ENCODE data around the gene MSI2. TPM values are rescaled to one million over a fixed set of nuclear protein-coding genes. Genes with fewer than 3 reads are reported as not detected.
A peak's percentile ranks its signal among the peaks of the same experiment; 100 is the strongest.

The MSI2 gene
- total and polyA plus RNA-seq, 2 experiments from 2014 or later: 18.9 to 41.8 TPM

- Mint-ChIP-seq H3K4me1 (peaks cover 67% of the 10 kb centered on the region), H3K36me3 (ENCODE audit: low read depth) (no peaks in the 10 kb centered on the region; the same call in 2 of the 3 replicates), H3K27me3 (ENCODE audit: insufficient read depth, low read depth, poor library complexity) (peaks cover 10% of the 10 kb centered on the region), H3K9me3 (no peaks in the 10 kb centered on the region; the same call in 1 of the 3 replicates), H3K4me3 (peak overlapping the region; percentile 58), H3K27ac (peak overlapping the region; percentile 68; the same call in 1 of the 2 replicates)
- H3K4me3 ChIP-seq: peak overlapping the region; percentile 42; the same call in 1 of the 2 replicates
- H3K27me3 ChIP-seq (ENCODE audit: insufficient read depth): no peaks in the 10 kb centered on the region
- no peaks in the 10 kb centered on the region; the same call in 1 of the 2 replicates for H3K79me2 ChIP-seq (replicated peaks; ENCODE audit: insufficient read depth)
- DNase-seq (ENCODE audit: low spot score) (no peak), ATAC-seq (no peak)
- no peak overlapping the region for H2AFZ ChIP-seq
- H3K4me1 ChIP-seq (ENCODE audit: insufficient read depth): peaks cover 35% of the 10 kb centered on the region
- no peak overlapping the region for H3K27ac ChIP-seq (ENCODE audit: low read depth)
- no peaks in the 10 kb centered on the region; the same call in 1 of the 2 replicates for H3F3A ChIP-seq (replicated peaks; ENCODE audit: low read depth)
- H4K20me1 ChIP-seq (replicated peaks; ENCODE audit: insufficient read depth): no peaks in the 10 kb centered on the region
- peak overlapping the region; percentile 66 for H3K4me2 ChIP-seq
- H3K9me2 ChIP-seq (ENCODE audit: insufficient read depth): no peaks in the 10 kb centered on the region
- H3K36me3 ChIP-seq (ENCODE audit: insufficient read depth): no peaks in the 10 kb centered on the region
- TF ChIP-seq ZNF114 (CRISPR knock-in tag; IDR thresholded peaks at IDR 0.05) (no peak), EZH2phosphoT487 (IDR thresholded peaks at IDR 0.05; ENCODE audit: unreplicated experiment) (no peak), REST (IDR thresholded peaks at IDR 0.05; ENCODE audit: unreplicated experiment) (no peak), CTCF (conservative IDR thresholded peaks at IDR 0.05; ENCODE audit: low read depth in 2 of 2) (no peak), ZNF331 (CRISPR knock-in tag; IDR thresholded peaks at IDR 0.05; ENCODE audit: low read depth) (no peak), POLR2AphosphoS5 (IDR thresholded peaks at IDR 0.05; ENCODE audit: low read depth) (no peak)
- TF ChIP-seq, protein P1, sequence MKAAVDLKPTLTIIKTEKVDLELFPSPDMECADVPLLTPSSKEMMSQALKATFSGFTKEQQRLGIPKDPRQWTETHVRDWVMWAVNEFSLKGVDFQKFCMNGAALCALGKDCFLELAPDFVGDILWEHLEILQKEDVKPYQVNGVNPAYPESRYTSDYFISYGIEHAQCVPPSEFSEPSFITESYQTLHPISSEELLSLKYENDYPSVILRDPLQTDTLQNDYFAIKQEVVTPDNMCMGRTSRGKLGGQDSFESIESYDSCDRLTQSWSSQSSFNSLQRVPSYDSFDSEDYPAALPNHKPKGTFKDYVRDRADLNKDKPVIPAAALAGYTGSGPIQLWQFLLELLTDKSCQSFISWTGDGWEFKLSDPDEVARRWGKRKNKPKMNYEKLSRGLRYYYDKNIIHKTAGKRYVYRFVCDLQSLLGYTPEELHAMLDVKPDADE (IDR thresholded peaks at IDR 0.05): no peak
Observed at GRCh38 chr17:57466521-57466920, 210.2 kb downstream of the MSI2 start.

DNA sequence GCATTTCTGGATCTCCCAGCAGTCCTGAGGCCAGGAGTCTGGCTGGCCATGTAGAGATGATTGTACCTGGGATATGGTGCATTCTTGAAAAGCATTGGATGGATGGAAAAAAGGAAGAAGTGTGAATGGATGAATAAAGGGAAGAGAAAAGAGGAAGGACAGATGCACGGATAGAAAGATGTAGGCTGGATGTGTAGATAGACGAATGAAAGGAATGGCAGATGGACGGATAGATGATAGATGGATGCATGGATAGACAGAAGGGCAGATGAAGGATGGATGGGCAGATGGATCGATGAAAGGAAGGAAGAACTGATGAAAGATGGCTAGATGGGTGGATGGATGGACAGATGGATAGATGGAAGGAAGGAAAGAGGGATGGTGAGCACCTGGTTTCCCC, 210.9 kb downstream of the MSI2 start:
- ATAC-seq: no peak
- DNase-seq (ENCODE audit: low spot score): no peak
- Histone ChIP-seq H3K27me3 (ENCODE audit: insufficient read depth) (no peaks in the 10 kb centered on the region), H2AFZ (no peak overlapping the region), H3K9me2 (ENCODE audit: insufficient read depth) (no peaks in the 10 kb centered on the region), H3K27ac (ENCODE audit: low read depth) (no peak overlapping the region), H3K4me3 (no peak overlapping the region), H3K36me3 (ENCODE audit: insufficient read depth) (no peaks in the 10 kb centered on the region), H4K20me1 (replicated peaks; ENCODE audit: insufficient read depth) (no peaks in the 10 kb centered on the region), H3K4me1 (ENCODE audit: insufficient read depth) (peaks cover 42% of the 10 kb centered on the region), H3K79me2 (replicated peaks; ENCODE audit: insufficient read depth) (no peaks in the 10 kb centered on the region; the same call in 1 of the 2 replicates), H3F3A (replicated peaks; ENCODE audit: low read depth) (no peaks in the 10 kb centered on the region; the same call in 1 of the 2 replicates), H3K4me2 (0 out of 2 replicates have a peak overlapping the region, but pooled peaks have one; percentile 66)
- H3K4me3 Mint-ChIP-seq: no peak overlapping the region
- no peak for TF ChIP-seq CTCF (conservative IDR thresholded peaks at IDR 0.05; ENCODE audit: low read depth in 2 of 2)
- TF ChIP-seq EZH2 (IDR thresholded peaks at IDR 0.05; ENCODE audit: low read depth, unreplicated experiment): no peak
- TF ChIP-seq NANOG (IDR thresholded peaks at IDR 0.05; ENCODE audit: borderline replicate concordance): no peak
- TF ChIP-seq, protein P1 (IDR thresholded peaks at IDR 0.05): no peak
- no peak for TF ChIP-seq EZH2phosphoT487 (IDR thresholded peaks at IDR 0.05; ENCODE audit: unreplicated experiment)
- no peaks in the 10 kb centered on the region; the same call in 1 of the 3 replicates for H3K9me3 Mint-ChIP-seq
- no peaks in the 10 kb centered on the region; the same call in 2 of the 3 replicates for H3K36me3 Mint-ChIP-seq (ENCODE audit: low read depth)
- H3K27ac Mint-ChIP-seq: no peak overlapping the region
- peaks cover 74% of the 10 kb centered on the region for H3K4me1 Mint-ChIP-seq
- peaks cover 11% of the 10 kb centered on the region for H3K27me3 Mint-ChIP-seq (ENCODE audit: insufficient read depth, low read depth, poor library complexity)

Data from GM23338 (cell line).